Immature natural killer cell (primary cell): ENCODE results near the gene SLC8A1. TPM values are rescaled to one million over a fixed set of nuclear protein-coding genes. Genes with fewer than 3 reads are reported as not detected.

Experiments
- DNase-seq, 3 donors: peaks; one replicate each; pipeline ENCODE4 v3.0.0; 2022; ENCODE audit warnings: mixed read lengths in 1 of 3
- H3K27ac Mint-ChIP-seq, 6 donors: one replicate each; pipeline ENCODE4 v1.8.0; 2020; ENCODE audit warnings: mixed read lengths in 6 of 6, mild to moderate bottlenecking in 5 of 6, inconsistent platforms in 4 of 6, moderate library complexity in 3 of 6
- H3K27me3 Mint-ChIP-seq, 3 donors: one replicate each; pipeline ENCODE4 v1.8.0; 2020 to 2021; ENCODE audit warnings: low read depth in 3 of 3, mild to moderate bottlenecking in 3 of 3, mixed read lengths in 3 of 3, moderate library complexity in 3 of 3, inconsistent platforms in 1 of 3
- H3K36me3 Mint-ChIP-seq, 3 donors: one replicate each; pipeline ENCODE4 v1.8.0; 2020; ENCODE audit warnings: mixed read lengths in 3 of 3, inconsistent platforms in 2 of 3, mild to moderate bottlenecking in 2 of 3
- H3K4me1 Mint-ChIP-seq, 2 donors: one replicate each; pipeline ENCODE4 v1.8.0; 2020; ENCODE audit warnings: inconsistent platforms in 2 of 2, mild to moderate bottlenecking in 2 of 2, mixed read lengths in 2 of 2, moderate library complexity in 1 of 2
- H3K4me3 Mint-ChIP-seq, 5 donors: one replicate each; pipeline ENCODE4 v1.8.0; 2020; ENCODE audit warnings: mild to moderate bottlenecking in 5 of 5, mixed read lengths in 5 of 5, inconsistent platforms in 3 of 5, moderate library complexity in 3 of 5
- H3K9me3 Mint-ChIP-seq, 6 donors: one replicate each; pipeline ENCODE4 v1.8.0; 2020; ENCODE audit warnings: mild to moderate bottlenecking in 6 of 6, mixed read lengths in 6 of 6, inconsistent platforms in 4 of 6, moderate library complexity in 3 of 6
- polyA plus RNA-seq, 3 donors: library from polyadenylated mRNA; unstranded; fragments of 300-500 nt; fragmentation: Illumina TruSeq; gene quantifications; one replicate each; pipeline ENCODE4 v1.2.3, GENCODE V29; 2021

The SLC8A1 gene
- polyA plus RNA-seq, 3 donors from 2014 or later, result 0.01 to 0.34 (median 0.11) TPM

DNA sequence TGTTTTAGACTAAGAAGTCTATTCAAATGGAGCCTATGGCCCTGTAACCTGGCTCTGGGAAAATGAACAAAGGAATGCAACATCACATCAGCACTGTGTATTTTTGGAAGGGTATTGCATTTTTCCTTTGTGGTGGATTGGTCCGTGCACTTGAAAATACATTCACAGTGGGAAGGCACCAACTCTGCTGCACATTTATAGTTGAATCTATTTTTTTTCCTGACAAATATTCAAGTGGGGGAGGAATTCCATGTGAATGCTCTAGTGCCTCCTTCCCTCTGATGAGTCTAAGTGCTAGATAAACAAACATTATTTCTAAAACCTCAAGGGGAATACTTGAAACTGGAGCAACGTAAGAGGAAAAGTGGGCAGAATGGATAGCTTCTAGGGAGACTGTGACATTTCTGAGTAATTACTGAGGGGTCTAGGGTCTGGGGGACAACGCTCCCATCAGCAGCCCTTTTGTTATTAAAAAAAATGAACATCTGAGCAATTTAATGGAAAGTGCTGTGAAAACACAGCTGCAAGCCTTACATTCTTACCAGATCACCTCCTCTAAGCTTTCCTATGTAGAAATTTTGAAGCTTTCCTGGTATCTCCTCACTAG is 208.2 kb downstream of the SLC8A1 start:
- H3K36me3 Mint-ChIP-seq, result no peaks in the 10 kb centered on the region
- no peaks in the 10 kb centered on the region for H3K27me3 Mint-ChIP-seq
- H3K9me3 Mint-ChIP-seq, result peaks cover 0 to 10% (median 0%) of the 10 kb centered on the region in 6 donors
- DNase-seq, result no peak
- no peak overlapping the region for H3K27ac Mint-ChIP-seq
- no peak overlapping the region for H3K4me3 Mint-ChIP-seq
- no peaks in the 10 kb centered on the region for H3K4me1 Mint-ChIP-seq

DNA sequence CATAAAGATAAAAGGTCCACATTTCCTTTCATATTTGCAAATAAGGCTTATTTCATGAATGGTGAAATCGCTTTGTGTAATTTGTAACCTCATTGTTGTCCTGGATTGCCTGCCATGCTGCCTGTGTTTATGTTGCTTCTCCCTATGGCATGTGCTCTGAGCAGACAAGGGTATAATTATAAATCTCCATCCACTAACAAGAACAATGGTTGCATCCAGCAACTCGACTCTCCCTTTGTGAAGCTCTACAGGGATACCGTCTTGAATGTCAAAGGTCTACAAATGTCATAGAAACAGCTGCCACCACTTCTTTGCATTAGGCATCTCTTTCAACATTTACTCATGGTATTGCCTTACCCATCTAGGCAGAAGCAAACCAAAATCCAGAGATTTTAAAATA is 209.6 kb downstream of the SLC8A1 start:
- no peak for DNase-seq
- Mint-ChIP-seq H3K27ac (no peak overlapping the region), H3K9me3 (peaks cover 0 to 10% (median 3%) of the 10 kb centered on the region in 6 donors)

GRCh38 chr2:40240070-40240469 is 211.8 kb downstream of the SLC8A1 start:
- peaks cover 0 to 12% (median 3%) of the 10 kb centered on the region in 6 donors for H3K9me3 Mint-ChIP-seq
- no peak overlapping the region for H3K27ac Mint-ChIP-seq
- no peaks in the 10 kb centered on the region for H3K36me3 Mint-ChIP-seq
- no peaks in the 10 kb centered on the region for H3K27me3 Mint-ChIP-seq
- no peaks in the 10 kb centered on the region for H3K4me1 Mint-ChIP-seq
- DNase-seq, result no peak
- no peak overlapping the region for H3K4me3 Mint-ChIP-seq

More for the DNA sequence above, 209.6 kb downstream of the SLC8A1 start:
- H3K36me3 Mint-ChIP-seq, result no peaks in the 10 kb centered on the region
- no peak overlapping the region for H3K4me3 Mint-ChIP-seq
- H3K27me3 Mint-ChIP-seq, result no peaks in the 10 kb centered on the region
- H3K4me1 Mint-ChIP-seq, result no peaks in the 10 kb centered on the region

- no peak overlapping the region for H3K27ac Mint-ChIP-seq
- no peaks in the 10 kb centered on the region for H3K36me3 Mint-ChIP-seq
- H3K4me3 Mint-ChIP-seq, result no peak overlapping the region
- H3K9me3 Mint-ChIP-seq, result peaks cover 0 to 6% (median 4%) of the 10 kb centered on the region in 6 donors
- no peaks in the 10 kb centered on the region for H3K27me3 Mint-ChIP-seq
- DNase-seq, result no peak
- H3K4me1 Mint-ChIP-seq, result no peaks in the 10 kb centered on the region
Measured at GRCh38 chr2:40230707-40231432, 221.0 kb downstream of the SLC8A1 start.

DNA sequence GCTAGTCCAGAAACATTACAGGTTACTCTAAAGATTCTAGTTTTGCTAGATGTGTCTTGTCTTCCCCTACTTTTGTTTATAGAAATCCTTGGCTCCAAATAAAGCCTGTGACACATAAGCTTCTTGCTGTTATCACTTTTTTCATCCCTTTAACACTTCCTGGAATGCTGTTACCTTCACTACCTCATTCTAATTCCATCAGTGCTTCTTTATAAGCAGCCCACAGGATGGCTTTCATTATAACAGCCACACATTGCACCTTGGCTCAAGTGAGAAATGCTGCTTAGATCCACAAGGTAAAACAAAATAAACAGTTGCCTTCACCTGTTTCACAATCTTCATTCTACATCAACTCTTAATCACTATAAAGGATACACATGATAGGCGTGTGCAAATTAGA is 221.7 kb downstream of the SLC8A1 start:
- DNase-seq, result no peak
- Mint-ChIP-seq H3K4me3 (no peak overlapping the region), H3K27ac (no peak overlapping the region), H3K9me3 (peaks cover 0 to 6% (median 4%) of the 10 kb centered on the region in 6 donors), H3K27me3 (no peaks in the 10 kb centered on the region), H3K36me3 (no peaks in the 10 kb centered on the region), H3K4me1 (no peaks in the 10 kb centered on the region)

GRCh38 chr2:40228310-40228709 is 223.6 kb downstream of the SLC8A1 start:
- H3K36me3 Mint-ChIP-seq, result no peaks in the 10 kb centered on the region
- H3K4me3 Mint-ChIP-seq, result no peak overlapping the region
- no peak for DNase-seq
- H3K9me3 Mint-ChIP-seq, result peaks cover 0 to 6% (median 4%) of the 10 kb centered on the region in 6 donors
- no peaks in the 10 kb centered on the region for H3K27me3 Mint-ChIP-seq
- no peak overlapping the region for H3K27ac Mint-ChIP-seq
- no peaks in the 10 kb centered on the region for H3K4me1 Mint-ChIP-seq

GRCh38 chr2:40227210-40227609 is 224.7 kb downstream of the SLC8A1 start:
- no peak for DNase-seq
- H3K4me3 Mint-ChIP-seq, result no peak overlapping the region
- no peaks in the 10 kb centered on the region for H3K36me3 Mint-ChIP-seq
- H3K9me3 Mint-ChIP-seq, result peaks cover 1 to 5% (median 4%) of the 10 kb centered on the region in 6 donors
- no peaks in the 10 kb centered on the region for H3K27me3 Mint-ChIP-seq
- H3K4me1 Mint-ChIP-seq, result no peaks in the 10 kb centered on the region
- no peak overlapping the region for H3K27ac Mint-ChIP-seq

DNA sequence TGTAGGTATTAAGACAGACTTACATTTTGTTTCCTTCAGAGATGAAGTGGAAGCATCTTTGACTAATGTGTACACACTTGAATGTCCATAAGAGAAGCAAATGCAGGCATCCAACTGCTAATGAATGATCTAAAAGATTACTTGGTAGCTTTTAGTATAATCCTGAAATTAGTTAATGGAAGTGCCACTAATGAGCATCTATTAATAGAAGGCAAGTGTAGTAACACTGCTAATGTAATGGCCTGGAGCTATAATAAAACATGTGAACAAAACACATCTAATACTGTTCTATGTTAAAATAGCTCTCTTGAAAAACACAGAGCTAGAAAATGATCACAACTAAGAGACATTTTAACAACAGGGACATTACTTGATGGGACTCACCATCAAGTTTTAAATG is 225.3 kb downstream of the SLC8A1 start:
- Mint-ChIP-seq H3K4me3 (no peak overlapping the region), H3K27me3 (no peaks in the 10 kb centered on the region), H3K4me1 (no peaks in the 10 kb centered on the region), H3K36me3 (no peaks in the 10 kb centered on the region), H3K9me3 (peaks cover 0 to 9% (median 2%) of the 10 kb centered on the region in 6 donors), H3K27ac (no peak overlapping the region)
- DNase-seq, result no peak

- no peaks in the 10 kb centered on the region for H3K27me3 Mint-ChIP-seq
- H3K4me3 Mint-ChIP-seq, result no peak overlapping the region
- H3K4me1 Mint-ChIP-seq, result no peaks in the 10 kb centered on the region
- no peaks in the 10 kb centered on the region for H3K36me3 Mint-ChIP-seq
- no peak overlapping the region for H3K27ac Mint-ChIP-seq
- no peak for DNase-seq
- H3K9me3 Mint-ChIP-seq, result peaks cover 0 to 12% (median under 1%) of the 10 kb centered on the region in 6 donors
Measured at GRCh38 chr2:40225670-40226210, 226.2 kb downstream of the SLC8A1 start.

- Mint-ChIP-seq H3K4me1 (no peaks in the 10 kb centered on the region), H3K9me3 (peaks cover under 1 to 14% (median 7%) of the 10 kb centered on the region in 6 donors), H3K4me3 (no peak overlapping the region), H3K36me3 (no peaks in the 10 kb centered on the region), H3K27ac (no peak overlapping the region), H3K27me3 (no peaks in the 10 kb centered on the region)
- DNase-seq, result no peak
Measured at GRCh38 chr2:40224318-40224717, 227.6 kb downstream of the SLC8A1 start.

DNA sequence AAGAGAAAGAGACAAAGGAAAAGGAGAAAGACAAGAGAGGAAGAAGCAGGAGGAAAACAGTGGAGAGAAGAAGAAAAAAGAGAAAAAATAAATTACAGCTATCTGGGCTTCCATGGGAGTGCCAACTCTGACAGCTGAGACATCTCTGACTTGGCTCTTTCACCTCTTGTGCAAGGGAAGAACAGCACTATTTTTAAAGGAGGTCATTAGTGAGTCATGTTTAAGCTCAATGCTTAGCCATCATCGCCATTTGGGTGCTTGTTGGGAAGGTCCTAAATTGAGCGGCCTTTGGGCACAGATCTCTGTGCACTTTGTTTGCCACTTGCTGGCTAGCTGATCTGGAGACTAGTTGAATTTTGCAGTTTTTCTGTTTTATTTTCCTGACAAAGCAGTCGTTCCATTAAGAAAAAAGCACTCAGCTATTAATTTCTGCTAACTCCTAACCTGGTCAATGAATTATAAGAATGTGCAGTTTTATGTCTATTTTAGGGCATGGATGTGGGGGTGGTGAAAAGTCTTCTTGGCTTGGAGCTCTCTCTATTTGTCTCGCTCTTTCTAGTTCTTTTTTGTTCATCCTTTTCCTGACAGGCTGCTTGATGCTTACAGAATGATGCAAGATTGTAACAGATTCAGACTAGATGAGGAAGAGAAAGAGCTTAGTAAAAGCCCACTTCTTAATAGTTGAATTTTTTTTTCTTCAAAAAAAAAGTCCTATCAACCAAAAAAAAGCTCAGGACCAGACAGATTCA is 231.5 kb downstream of the SLC8A1 start:
- Mint-ChIP-seq H3K27me3 (peaks cover 0 to 2% (median 0%) of the 10 kb centered on the region in 3 donors), H3K4me3 (no peak overlapping the region), H3K27ac (no peak overlapping the region), H3K9me3 (peaks cover 7 to 25% (median 13%) of the 10 kb centered on the region in 6 donors), H3K4me1 (no peaks in the 10 kb centered on the region), H3K36me3 (no peaks in the 10 kb centered on the region)
- no peak for DNase-seq

GRCh38 chr2:40219141-40219540 is 232.7 kb downstream of the SLC8A1 start:
- no peak for DNase-seq
- no peak overlapping the region for H3K4me3 Mint-ChIP-seq
- H3K4me1 Mint-ChIP-seq, result no peaks in the 10 kb centered on the region
- H3K9me3 Mint-ChIP-seq, result peaks cover 7 to 29% (median 15%) of the 10 kb centered on the region in 6 donors
- peaks cover 0 to 2% (median 0%) of the 10 kb centered on the region in 3 donors for H3K27me3 Mint-ChIP-seq
- no peak overlapping the region for H3K27ac Mint-ChIP-seq
- H3K36me3 Mint-ChIP-seq, result no peaks in the 10 kb centered on the region

DNA sequence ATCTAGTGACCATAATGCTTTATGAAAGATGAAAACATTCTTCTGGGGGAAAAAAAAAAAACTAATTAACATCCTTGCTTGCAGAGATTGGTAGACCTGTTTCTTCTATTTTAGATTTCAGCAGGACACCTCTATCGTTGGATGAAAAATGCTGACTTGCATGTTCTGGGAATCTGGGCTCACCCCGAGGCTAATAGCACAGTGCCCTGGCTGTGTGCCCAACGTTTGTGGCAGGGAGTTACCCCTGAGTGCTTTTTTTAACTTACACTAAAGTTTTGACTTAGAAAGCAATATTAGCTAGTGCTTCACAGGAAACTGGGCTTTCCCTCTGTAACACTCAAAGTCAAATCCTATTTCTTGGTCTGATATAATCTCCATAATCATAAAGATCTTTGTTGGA is 233.2 kb downstream of the SLC8A1 start:
- no peak overlapping the region for H3K4me3 Mint-ChIP-seq
- H3K9me3 Mint-ChIP-seq, result peaks cover 7 to 31% (median 15%) of the 10 kb centered on the region in 6 donors
- H3K27ac Mint-ChIP-seq, result no peak overlapping the region

DNA sequence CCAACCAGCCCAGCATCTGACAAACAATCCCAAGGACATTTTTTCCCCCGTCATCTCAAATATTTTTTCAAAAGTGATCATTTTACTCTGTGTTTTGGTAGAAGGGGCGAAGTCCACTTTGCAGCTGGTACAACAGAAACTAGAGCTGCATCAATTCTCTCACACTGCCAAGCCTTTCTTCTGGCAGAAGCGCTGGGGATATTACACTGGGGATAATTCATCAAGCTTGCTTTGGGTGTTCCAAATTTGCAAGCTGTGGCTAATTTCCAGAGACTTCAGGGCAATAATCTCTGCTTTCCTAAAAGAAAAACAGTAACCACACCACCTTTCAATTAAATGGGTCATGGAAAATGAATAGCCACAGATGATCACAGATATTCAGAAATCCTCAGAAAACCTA is 238.3 kb downstream of the SLC8A1 start:
- Mint-ChIP-seq H3K4me3 (no peak overlapping the region), H3K9me3 (peaks cover 0 to 19% (median 8%) of the 10 kb centered on the region in 6 donors), H3K27me3 (peaks cover 0 to 2% (median 0%) of the 10 kb centered on the region in 3 donors), H3K4me1 (no peaks in the 10 kb centered on the region), H3K36me3 (no peaks in the 10 kb centered on the region), H3K27ac (no peak overlapping the region)
- DNase-seq, result no peak

More for the DNA sequence above, 233.2 kb downstream of the SLC8A1 start:
- no peak for DNase-seq
- Mint-ChIP-seq H3K36me3 (no peaks in the 10 kb centered on the region), H3K4me1 (no peaks in the 10 kb centered on the region), H3K27me3 (peaks cover 0 to 2% (median 0%) of the 10 kb centered on the region in 3 donors)
